WI38 (cell line): ENCODE results near the gene CNTNAP4.

Source experiments
- H3K4me3 ChIP-seq: 2 replicates; pipeline ENCODE4 v1.5.1; 2011; ENCODE audit warnings: low read depth, mild to moderate bottlenecking, control low read depth, low read length
- TF ChIP-seq, protein P1 (sequence below): IDR thresholded peaks from 2 replicates; pipeline ENCODE4 v1.5.1; 2012; ENCODE audit warnings: low read depth, mild to moderate bottlenecking, control low read depth, low read length

The CNTNAP4 gene

DNA sequence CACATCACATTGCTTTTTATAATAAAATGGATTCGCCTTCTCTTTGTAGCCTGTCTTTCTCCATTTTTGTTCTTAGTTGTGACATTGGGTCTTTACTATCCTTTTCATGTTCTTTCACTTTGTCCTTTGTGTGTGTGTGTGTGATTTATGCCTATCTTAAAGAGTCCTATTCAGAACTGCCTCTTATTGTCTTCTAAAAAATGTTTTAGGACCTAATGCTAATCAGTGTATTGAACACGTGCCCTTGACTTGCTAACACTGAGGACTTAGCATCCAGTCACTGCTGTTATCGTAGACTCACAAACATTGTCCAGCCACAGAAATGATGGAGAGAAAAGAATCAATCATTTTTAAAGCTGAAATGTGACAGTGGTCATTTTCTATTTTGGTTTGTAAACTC is 251.9 kb downstream of the CNTNAP4 start:
- TF ChIP-seq, protein P1, sequence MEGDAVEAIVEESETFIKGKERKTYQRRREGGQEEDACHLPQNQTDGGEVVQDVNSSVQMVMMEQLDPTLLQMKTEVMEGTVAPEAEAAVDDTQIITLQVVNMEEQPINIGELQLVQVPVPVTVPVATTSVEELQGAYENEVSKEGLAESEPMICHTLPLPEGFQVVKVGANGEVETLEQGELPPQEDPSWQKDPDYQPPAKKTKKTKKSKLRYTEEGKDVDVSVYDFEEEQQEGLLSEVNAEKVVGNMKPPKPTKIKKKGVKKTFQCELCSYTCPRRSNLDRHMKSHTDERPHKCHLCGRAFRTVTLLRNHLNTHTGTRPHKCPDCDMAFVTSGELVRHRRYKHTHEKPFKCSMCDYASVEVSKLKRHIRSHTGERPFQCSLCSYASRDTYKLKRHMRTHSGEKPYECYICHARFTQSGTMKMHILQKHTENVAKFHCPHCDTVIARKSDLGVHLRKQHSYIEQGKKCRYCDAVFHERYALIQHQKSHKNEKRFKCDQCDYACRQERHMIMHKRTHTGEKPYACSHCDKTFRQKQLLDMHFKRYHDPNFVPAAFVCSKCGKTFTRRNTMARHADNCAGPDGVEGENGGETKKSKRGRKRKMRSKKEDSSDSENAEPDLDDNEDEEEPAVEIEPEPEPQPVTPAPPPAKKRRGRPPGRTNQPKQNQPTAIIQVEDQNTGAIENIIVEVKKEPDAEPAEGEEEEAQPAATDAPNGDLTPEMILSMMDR: no peak
- H3K4me3 ChIP-seq: no peak overlapping the region

DNA sequence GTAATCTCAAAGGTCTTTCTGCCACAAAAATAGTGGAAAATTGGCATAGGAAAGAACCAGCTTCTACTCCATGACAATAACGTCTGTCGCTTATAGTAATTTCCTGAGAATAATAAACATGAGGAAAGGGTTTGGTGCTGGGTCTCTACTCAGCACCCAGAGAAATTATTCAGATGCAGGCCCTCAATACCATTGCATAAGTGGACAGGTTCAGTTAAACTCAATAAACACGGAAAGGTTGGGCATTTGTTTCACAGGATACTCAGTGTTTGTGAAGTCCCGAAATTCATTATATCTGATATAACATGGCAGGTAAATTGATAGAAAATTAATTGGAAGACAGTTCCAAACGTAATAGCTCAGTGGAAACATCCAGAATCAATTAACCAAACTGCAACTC is 254.0 kb downstream of the CNTNAP4 start:
- TF ChIP-seq, protein P1: no peak
- H3K4me3 ChIP-seq: no peak overlapping the region

DNA sequence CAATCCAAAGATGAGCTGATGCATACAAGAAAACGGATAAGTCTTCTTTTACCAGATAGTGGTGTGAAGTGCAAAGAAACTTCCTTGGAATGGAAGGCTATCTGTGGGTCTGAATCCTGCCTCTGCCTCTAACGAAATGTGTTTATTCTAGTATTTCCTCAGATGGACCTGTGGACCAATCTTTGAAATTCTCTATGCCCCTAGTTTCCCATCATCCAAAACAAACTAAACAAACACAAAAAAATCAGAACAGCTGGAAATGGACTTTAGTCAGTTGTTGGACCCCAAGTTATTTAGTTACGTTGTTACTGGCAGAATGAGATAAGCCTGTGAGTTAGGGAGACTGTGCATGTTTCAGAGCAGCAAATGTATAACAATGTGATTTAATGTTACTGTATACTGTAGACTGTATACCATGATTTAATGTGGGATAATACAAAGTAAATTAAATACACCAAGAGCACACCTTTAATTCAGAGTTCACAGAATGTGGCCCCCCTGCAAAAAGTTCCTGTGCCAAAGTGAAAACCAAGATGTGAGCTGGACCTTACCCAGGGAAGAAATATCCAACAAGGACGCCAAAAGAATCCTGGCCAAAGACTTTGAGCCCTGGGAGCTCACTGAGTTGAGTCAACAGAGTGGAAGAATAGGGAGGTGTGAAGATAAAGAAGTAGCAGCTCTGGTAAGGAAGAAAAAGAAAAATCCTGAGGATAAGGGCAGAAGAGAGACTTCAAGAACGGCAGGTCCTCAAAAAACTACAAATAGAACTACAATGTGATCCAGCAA is 255.2 kb downstream of the CNTNAP4 start:
- no peak overlapping the region for H3K4me3 ChIP-seq
- TF ChIP-seq, protein P1: no peak

DNA sequence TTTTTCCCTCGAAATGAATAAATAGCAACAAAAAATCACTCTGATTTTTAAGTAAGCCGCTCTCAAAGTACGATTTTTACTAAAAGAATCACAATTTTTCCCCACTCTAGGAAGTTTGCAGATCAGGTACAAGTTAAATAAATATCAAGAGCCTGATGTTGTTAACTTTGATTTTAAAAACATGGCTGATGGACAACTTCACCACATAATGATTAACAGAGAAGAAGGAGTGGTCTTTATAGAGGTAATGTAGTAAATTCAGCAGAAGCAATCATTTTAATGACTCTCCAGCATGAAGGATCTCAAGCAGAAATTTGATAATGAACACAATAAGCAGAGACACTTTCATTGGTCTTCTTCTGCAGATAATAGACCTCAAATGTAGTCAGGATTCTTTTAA is 262.4 kb downstream of the CNTNAP4 start:
- no peak overlapping the region for H3K4me3 ChIP-seq
- TF ChIP-seq, protein P1: no peak

DNA sequence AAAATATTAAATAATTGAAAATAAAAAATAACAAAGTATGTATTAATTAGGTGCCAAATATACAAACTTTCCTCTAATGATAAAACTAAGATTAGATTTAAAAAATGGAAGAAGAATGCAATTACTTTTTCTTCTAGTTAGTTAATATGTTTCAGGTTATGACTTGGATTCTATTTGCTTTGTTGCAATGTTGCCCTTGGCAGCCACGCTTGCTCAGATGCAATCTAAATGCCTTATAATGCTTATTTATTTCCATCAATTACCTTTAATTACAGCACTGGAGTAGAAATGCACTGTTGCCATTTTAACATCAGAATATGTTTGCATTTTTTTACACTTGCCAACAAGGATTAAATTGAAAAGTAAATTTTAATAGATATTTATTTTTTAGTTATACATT is 263.9 kb downstream of the CNTNAP4 start:
- no peak overlapping the region for H3K4me3 ChIP-seq
- TF ChIP-seq, protein P1: no peak

DNA sequence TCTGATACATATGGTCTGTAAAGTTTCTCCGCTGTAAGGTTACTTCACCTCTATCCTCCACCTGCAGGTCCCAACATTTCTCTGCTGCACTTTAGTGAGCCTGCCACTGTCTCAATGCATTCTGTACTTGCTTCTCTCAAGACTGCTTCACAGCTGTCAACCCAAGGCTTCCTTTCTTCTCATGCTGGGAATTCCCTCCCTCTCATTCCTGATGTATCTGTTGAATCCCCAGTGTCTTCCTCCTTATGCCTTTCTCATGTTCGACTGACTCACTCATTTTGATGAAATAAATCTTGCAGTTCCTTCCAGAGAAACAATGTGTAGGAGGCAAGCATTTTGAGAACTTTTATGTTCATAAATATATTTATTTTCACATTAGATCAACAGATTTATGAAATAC is 288.3 kb downstream of the CNTNAP4 start:
- TF ChIP-seq, protein P1: no peak
- no peak overlapping the region for H3K4me3 ChIP-seq

DNA sequence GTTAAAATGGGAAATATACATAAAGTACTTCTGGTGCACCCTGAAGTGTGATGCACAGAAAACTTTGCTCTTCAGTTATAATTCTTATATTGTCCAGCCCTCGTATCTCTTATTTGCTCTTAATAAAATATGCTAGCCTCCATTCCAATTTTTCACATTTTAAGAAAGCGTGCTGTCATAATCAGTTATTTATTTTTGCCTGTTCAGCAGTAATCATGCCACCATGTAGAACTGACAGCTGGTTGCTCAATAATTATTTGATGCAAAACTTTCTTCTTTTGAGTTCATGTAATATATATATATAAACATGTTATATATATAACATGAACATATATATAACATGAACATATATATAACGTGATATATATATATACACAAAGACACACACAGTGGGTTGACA is 294.6 kb downstream of the CNTNAP4 start:
- no peak overlapping the region for H3K4me3 ChIP-seq
- TF ChIP-seq, protein P1: no peak
